Measurements from ENCODE around the gene HOXC11. TPM values are rescaled to one million over a fixed set of nuclear protein-coding genes. Genes with fewer than 3 reads are reported as not detected.

The HOXC11 gene
- total and polyA plus RNA-seq, 2 donors (not counting 1 experiment from before 2014, with no cell fraction given), result not detected

DNA sequence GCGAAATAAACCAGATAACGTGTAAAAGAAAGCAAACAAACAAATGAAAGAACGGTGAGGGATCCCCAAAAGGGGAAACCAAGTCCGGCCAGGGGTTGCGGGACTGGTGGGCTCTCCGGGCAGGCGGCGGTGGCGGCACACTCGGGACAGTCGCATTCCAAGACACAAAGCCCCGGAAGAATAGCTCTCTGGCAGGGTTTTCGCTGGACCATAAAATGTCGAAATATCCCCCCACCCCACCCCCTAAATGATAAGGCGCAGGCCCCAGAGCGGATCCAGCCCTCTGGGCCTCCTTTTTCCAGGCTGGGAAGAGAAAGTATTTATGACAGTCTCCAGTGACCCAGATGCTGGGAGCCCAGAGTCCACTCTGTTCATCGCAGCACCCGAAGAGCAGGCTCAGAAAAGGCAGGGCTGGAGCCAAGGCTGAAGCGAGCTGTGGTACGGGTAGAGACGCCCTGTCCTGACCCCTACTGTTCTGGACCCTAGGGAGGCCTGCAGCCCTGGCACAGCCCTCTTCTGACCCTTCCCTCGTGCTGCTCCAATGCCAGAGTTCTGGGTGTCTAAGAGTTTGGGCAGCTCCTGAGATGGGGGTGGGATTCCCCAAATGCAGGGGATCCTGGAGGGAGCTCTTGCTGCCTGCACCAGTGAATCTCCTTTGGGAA is 33.8 kb downstream of the HOXC11 start:
- TF ChIP-seq, protein P1, sequence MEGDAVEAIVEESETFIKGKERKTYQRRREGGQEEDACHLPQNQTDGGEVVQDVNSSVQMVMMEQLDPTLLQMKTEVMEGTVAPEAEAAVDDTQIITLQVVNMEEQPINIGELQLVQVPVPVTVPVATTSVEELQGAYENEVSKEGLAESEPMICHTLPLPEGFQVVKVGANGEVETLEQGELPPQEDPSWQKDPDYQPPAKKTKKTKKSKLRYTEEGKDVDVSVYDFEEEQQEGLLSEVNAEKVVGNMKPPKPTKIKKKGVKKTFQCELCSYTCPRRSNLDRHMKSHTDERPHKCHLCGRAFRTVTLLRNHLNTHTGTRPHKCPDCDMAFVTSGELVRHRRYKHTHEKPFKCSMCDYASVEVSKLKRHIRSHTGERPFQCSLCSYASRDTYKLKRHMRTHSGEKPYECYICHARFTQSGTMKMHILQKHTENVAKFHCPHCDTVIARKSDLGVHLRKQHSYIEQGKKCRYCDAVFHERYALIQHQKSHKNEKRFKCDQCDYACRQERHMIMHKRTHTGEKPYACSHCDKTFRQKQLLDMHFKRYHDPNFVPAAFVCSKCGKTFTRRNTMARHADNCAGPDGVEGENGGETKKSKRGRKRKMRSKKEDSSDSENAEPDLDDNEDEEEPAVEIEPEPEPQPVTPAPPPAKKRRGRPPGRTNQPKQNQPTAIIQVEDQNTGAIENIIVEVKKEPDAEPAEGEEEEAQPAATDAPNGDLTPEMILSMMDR (IDR thresholded peaks at IDR 0.05), result no peak
- no peak for TF ChIP-seq EZH2 (IDR thresholded peaks at IDR 0.05; ENCODE audit: borderline replicate concordance, insufficient read depth, low read depth, low read length, poor library complexity, severe bottlenecking)
- Histone ChIP-seq H3K4me3 (ENCODE audit: control extremely low read depth in 1 of 5, extremely low read depth in 1 of 5, insufficient read depth in 1 of 5, low read depth in 2 of 5, low read length in 4 of 5) (peak overlapping the region in 4 of 5 experiments; percentile 37 to 65 (median 50)), H3K36me3 (replicated peaks in 1 of 2; ENCODE audit: control extremely low read depth in 1 of 2, control insufficient read depth in 1 of 2, extremely low read depth in 1 of 2, insufficient read depth in 2 of 2, low read length in 1 of 2) (no peaks in the 10 kb centered on the region), H3K27me3 (replicated peaks in 1 of 4; ENCODE audit: control extremely low read depth in 1 of 4, control insufficient read depth in 3 of 4, insufficient read depth in 4 of 4, low read length in 3 of 4) (peaks cover 0 to 96% (median 82%) of the 10 kb centered on the region in 4 experiments), H3K27ac (ENCODE audit: low read length in 2 of 2) (no peak overlapping the region), H2AFZ (ENCODE audit: insufficient read depth, low read depth, low read length, poor library complexity, severe bottlenecking) (peak overlapping the region; percentile 62), H3K9me3 (ENCODE audit: control extremely low read depth in 1 of 3, control insufficient read depth in 2 of 3, insufficient read depth in 1 of 3, low read length in 2 of 3) (peaks cover 0 to 44% (median 0%) of the 10 kb centered on the region in 3 donors), H3K79me2 (ENCODE audit: control insufficient read depth, insufficient read depth, low read length) (no peaks in the 10 kb centered on the region), H4K20me1 (ENCODE audit: control insufficient read depth, insufficient read depth, low read length, poor library complexity, severe bottlenecking) (no peaks in the 10 kb centered on the region), H3K4me1 (ENCODE audit: control insufficient read depth in 2 of 2, insufficient read depth in 2 of 2, low read length in 2 of 2) (peaks cover 30 to 55% of the 10 kb centered on the region in 2 donors), H3K4me2 (replicated peaks; ENCODE audit: low read depth, low read length, poor library complexity, severe bottlenecking) (peak overlapping the region; percentile 92), H3K9ac (ENCODE audit: low read length) (peak overlapping the region; percentile 59)
- Mint-ChIP-seq H3K27me3 (peaks cover 74% of the 10 kb centered on the region), H3K4me3 (peak overlapping the region; percentile 82), H3K27ac (peak overlapping the region; percentile 0), H3K4me1 (peaks cover 32% of the 10 kb centered on the region), H3K9me3 (ENCODE audit: insufficient read depth) (no peaks in the 10 kb centered on the region)
- POLR2A ChIA-PET, result interaction anchor here (0.6 to 1.0 kb wide), 3 partner anchors 25 to 210 kb away, joined by 3 to 4 read pairs (median 3); no protein-coding TSS in a partner anchor
- DNase-seq (no peak), ATAC-seq (ENCODE audit: low read depth) (no peak)
- 8% methylated on average over 19 of the region's 22 CpGs for WGBS (ENCODE audit: insufficient coverage)
- CTCF ChIA-PET, result interaction anchor here (0.9 to 6.7 kb wide), 21 partner anchors 8 to 394 kb away, joined by 3 to 159 read pairs (median 6); partner anchors contain the start of genes HOXC4, HOXC5, HOXC6 and SMUG1
- intact Hi-C loops (cut with micrococcal nuclease), result loop anchor here (1.0 to 10.0 kb wide), 6 partner anchors 46 to 358 kb away; partner anchors contain the start of genes CBX5, GPR84, HNRNPA1 and HOXC4
